GM12872 (cell line): ENCODE measurements around the gene ENTR1.

ENCODE experiments used
- TF ChIP-seq, protein P1 (sequence below): IDR thresholded peaks from 3 replicates; pipeline ENCODE4 v1.5.1; 2011; ENCODE audit warnings: low read depth, mild to moderate bottlenecking, low read length, moderate library complexity; ENCODE audit not compliant: insufficient read depth

The ENTR1 gene

DNA sequence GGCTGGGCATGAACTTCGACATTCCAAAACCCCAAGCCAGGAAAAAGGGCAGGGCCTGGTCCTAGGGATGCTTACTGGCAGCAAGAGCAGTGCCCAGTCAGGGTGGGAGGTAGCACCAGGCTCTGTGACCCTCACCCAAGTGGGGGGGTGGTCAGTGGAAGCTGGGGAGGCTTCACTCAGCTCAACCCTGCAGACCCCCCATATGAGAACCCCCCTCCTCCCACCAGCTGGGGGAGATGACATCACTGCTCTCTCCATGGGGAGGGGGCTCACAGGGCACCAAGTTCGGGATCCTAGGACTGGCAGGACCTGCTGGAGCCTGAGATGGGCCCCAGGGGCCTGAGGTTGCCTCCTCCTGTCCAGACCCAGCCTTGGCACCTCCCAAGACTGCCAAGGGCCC lies 51.5 kb downstream of the ENTR1 start:
- TF ChIP-seq, protein P1, sequence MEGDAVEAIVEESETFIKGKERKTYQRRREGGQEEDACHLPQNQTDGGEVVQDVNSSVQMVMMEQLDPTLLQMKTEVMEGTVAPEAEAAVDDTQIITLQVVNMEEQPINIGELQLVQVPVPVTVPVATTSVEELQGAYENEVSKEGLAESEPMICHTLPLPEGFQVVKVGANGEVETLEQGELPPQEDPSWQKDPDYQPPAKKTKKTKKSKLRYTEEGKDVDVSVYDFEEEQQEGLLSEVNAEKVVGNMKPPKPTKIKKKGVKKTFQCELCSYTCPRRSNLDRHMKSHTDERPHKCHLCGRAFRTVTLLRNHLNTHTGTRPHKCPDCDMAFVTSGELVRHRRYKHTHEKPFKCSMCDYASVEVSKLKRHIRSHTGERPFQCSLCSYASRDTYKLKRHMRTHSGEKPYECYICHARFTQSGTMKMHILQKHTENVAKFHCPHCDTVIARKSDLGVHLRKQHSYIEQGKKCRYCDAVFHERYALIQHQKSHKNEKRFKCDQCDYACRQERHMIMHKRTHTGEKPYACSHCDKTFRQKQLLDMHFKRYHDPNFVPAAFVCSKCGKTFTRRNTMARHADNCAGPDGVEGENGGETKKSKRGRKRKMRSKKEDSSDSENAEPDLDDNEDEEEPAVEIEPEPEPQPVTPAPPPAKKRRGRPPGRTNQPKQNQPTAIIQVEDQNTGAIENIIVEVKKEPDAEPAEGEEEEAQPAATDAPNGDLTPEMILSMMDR = no peak

DNA sequence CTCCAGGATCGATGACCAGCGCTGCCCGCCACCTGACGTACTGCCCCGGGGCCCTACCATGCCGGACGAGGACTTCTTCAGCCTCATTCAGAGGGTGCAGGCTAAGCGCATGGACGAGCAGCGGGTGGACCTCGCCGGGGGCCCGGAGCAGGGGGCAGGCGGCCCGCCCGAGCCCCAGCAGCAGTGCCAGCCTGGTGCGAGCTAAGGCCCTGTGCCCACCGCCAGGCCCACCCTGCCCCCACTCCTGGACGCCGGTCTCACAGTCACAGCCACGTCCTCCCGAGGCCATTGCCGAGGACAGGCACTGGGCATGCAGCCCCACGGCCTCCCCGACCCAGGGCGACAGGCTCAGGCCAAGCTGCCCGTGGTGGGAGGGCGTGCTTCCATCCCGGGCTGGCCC lies 52.4 kb downstream of the ENTR1 start:
- TF ChIP-seq, protein P1 = no peak

DNA sequence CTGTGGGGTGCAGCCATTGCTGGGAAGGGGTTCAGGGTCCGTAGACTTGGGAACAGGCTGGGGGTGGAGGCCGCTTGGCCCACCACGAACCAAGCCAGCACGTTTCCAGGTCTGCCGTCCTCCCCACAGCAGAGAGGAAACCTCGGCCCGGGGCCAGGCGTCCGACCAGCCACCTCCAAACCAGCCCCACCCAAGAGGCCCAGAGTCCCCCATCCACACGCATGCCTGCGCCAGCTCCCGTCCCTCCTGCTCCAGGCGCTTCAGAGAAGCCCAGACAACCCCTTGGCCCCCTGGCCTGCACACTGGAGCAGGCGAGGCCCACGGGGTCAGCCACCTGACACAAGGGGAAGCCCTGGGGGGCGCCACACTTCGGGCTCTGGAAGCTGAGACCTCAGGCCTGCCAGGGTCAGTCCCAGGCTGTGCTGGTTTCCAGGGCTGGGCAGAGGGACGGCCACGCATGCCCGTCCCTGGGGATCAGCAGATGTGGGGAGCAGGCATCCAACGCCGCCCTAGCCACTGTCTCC lies 53.1 kb downstream of the ENTR1 start:
- TF ChIP-seq, protein P1 = no peak

DNA sequence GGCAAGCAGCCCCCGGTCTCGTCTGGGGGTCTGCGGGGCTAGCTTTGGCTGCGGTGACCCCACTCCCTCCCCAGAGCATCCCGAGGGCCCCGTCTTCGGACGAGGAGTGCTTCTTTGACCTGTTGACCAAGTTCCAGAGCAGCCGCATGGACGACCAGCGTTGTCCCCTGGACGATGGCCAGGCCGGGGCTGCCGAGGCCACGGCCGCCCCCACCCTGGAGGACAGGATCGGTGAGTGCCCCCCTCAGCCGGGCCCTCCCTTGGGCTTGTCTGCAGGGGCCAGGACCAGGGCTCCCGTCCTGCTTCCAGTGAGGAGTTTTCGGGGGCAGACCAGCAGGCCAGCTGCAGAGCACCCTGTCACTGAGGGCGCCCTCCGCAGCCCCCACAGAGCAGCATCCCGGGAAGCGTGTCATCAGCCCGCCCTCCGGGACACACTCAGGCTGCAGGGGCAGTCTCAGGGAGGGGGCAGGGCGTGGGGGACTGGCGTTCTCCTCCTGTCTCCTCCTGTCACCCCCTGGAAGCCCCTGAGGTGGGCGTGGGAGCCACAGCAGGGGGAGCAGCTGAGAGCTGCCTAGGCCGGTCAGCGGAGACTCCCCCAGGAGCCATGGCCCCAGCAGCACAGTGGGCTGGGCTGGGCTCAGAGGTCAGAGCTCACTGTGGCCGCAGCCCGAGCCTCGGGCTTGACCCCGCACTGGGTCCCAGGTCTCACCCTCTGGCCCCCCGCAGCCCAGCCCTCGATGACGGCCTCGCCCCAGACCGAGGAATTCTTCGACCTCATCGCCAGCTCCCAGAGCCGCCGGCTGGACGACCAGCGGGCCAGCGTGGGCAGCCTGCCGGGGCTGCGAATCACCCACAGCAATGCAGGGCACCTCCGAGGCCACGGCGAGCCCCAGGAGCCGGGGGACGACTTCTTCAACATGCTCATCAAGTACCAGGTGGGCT lies 54.5 kb downstream of the ENTR1 start:
- TF ChIP-seq, protein P1 = no peak

GRCh38 chr9:136354592-136355085 lies 55.8 kb downstream of the ENTR1 start:
- TF ChIP-seq, protein P1 = no peak

DNA sequence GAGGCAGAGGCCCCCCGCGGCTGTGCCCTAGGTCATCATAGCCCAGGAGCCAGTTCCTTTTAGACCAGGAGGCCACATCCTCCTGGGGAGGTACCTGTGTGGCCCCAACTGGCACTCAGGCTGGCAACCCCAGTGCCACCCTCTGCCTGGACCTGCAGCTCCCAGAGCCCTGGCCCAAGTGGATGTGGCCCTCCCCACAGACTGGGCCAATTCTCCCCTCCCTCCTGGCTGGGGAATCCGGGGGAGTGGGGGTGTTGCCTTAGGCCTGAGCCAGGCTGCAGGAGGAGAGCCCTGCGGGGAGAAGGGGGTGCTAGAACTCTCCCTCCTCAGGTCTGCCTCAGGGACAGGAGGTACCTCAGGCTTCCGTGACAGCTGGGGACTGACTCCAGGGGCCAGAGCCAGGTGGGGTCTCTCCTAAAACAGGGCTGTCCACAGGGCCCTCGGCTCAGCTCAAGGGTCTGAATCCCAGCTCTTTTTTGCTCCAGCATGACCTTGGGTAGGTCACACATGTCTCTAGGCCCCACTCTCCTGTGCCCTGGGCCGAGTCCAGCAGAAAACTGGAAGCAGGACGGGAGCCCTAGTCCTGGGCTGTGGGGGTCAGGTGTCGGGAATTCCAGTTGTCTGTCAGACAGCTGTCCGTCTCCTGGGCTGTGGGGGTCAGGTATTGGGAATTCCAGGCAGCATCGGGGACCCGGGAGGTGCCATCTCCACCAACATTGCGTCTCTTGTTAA lies 56.5 kb downstream of the ENTR1 start:
- TF ChIP-seq, protein P1 = no peak

GRCh38 chr9:136353088-136353487 lies 57.3 kb downstream of the ENTR1 start:
- TF ChIP-seq, protein P1 = no peak
